Body of pancreas (tissue), 4 donors: ENCODE measurements around the gene AMELX.

Experiments used
- POLR2A ChIP-seq, 3 donors: fragments of 450-650 bp; IDR thresholded peaks; one replicate each; pipeline ENCODE4 v1.6.1; 2016; ENCODE audit warnings: antibody characterized with exemption in 3 of 3, mild to moderate bottlenecking in 2 of 3
- TF ChIP-seq, protein P1 (sequence below), 7 experiments: fragments of 450-650 bp in 4 of 7; fragments of 200-600 bp in 3 of 7; sonication (generic) in 3 of 7; IDR thresholded peaks; one replicate each; pipeline ENCODE4 v1.5.1; 2016 to 2019; ENCODE audit warnings: antibody characterized with exemption in 7 of 7

DNA sequence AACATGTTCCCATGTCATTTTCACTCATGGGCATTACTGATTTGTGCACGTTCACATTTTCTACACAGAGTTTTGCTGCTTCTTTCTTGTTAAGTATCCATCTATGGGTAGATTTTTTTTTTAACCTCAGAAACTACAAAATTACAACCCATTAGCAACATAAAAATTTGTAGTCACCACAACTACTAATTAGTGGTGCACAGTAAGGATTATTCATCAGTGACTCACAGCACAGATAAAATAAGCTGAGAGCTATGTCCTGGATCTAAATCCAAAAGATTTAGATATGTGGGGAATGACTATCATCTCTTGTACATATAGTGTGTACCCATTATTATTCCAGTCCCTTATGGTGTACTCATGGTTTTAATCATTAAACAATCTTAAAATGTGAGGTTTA is 19.7 kb upstream of the AMELX start:
- TF ChIP-seq POLR2A (IDR thresholded peaks at IDR 0.05): no peak
- TF ChIP-seq, protein P1, sequence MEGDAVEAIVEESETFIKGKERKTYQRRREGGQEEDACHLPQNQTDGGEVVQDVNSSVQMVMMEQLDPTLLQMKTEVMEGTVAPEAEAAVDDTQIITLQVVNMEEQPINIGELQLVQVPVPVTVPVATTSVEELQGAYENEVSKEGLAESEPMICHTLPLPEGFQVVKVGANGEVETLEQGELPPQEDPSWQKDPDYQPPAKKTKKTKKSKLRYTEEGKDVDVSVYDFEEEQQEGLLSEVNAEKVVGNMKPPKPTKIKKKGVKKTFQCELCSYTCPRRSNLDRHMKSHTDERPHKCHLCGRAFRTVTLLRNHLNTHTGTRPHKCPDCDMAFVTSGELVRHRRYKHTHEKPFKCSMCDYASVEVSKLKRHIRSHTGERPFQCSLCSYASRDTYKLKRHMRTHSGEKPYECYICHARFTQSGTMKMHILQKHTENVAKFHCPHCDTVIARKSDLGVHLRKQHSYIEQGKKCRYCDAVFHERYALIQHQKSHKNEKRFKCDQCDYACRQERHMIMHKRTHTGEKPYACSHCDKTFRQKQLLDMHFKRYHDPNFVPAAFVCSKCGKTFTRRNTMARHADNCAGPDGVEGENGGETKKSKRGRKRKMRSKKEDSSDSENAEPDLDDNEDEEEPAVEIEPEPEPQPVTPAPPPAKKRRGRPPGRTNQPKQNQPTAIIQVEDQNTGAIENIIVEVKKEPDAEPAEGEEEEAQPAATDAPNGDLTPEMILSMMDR (IDR thresholded peaks at IDR 0.05): no peak
